Femur (tissue), 1 donor: Measurements from ENCODE around the gene SARS2.
"Not testable (repeated sequence)": the region's sequence is repeated elsewhere in the genome, so short reads cannot be mapped to it uniquely, and the experiment has no call there.

ENCODE experiments used
- DNase-seq: peaks from one replicate; pipeline ENCODE4 v3.0.0-alpha.2; 2017

The SARS2 gene, protein sequence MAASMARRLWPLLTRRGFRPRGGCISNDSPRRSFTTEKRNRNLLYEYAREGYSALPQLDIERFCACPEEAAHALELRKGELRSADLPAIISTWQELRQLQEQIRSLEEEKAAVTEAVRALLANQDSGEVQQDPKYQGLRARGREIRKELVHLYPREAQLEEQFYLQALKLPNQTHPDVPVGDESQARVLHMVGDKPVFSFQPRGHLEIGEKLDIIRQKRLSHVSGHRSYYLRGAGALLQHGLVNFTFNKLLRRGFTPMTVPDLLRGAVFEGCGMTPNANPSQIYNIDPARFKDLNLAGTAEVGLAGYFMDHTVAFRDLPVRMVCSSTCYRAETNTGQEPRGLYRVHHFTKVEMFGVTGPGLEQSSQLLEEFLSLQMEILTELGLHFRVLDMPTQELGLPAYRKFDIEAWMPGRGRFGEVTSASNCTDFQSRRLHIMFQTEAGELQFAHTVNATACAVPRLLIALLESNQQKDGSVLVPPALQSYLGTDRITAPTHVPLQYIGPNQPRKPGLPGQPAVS

DNA sequence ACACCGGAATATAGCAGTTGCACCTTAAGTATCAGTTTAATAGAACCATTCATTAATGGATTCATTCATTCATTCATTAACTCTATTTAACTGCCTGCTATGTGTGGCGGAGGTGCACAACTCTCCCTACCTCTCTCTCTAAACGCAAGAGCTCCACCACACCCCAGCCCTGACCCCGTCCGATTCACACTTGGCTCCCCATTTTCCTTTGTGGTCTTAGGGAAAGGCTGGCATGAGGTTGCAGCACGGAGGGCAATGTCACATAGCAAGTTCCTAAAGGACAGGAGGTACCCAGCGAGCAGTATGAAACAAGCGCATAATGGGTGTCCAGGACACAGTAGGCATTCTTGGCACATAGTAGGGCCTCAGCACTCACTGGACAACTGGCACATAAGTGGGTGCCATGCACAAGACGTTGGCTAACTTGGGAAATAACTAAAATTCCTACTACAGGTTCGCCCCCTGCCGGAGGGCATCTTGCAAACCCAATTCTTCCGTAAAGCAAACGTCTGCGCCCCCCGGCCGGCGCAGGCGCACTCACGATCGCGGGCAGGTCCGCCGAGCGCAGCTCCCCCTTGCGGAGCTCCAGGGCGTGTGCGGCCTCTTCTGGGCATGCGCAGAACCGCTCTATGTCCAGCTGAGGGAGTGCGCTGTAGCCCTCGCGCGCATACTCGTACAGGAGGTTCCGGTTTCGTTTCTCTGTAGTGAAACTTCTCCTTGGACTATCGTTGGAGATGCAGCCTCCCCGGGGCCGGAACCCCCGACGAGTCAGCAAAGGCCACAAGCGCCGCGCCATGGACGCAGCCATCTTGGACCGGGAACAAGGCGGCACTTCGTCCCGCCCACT, at the start of gene SARS2:
TSS of gene SARS2 (minus strand) at position 835 of the 847 bp plus-strand sequence. CDS start at position 808, 27 bp downstream.
- peak; percentile 97 for DNase-seq

DNA sequence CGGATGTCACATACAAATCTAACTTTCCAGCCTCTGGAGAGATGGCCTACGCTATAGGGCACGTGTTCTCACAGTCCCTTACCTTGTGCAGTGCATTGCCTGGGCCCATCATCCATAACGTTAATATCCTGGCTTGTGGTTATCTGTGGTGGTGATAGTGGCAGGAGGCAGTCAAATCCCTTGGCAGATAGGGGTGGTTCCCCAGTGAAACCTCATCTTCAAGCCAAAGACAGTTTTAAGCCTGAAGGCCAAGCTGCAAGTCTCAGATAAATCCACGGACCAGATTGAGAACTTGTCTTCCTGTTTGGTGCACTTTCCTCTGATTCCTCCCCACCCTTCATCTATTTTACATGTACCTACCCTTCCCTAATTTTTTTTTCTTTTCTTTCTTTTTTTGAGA, 49.2 kb upstream of the SARS2 start:
- no peak for DNase-seq

DNA sequence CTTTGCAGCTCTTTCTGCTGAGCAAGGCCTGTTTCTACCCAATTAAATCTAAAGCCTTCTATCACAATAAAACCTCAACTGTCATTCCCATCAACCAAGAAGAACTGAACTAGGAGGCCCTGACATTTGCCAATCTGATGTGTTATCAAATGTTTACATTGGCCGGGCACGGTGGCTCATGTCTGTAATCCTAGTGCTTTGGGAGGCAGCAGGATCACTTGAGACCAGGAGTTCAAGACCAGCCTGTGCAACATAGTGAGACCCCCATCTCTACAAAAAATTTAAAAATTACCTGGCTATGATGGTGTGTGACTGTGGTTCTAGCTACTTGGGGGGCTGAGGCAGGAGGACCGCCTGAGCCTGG, 47.7 kb upstream of the SARS2 start:
- no peak for DNase-seq

DNA sequence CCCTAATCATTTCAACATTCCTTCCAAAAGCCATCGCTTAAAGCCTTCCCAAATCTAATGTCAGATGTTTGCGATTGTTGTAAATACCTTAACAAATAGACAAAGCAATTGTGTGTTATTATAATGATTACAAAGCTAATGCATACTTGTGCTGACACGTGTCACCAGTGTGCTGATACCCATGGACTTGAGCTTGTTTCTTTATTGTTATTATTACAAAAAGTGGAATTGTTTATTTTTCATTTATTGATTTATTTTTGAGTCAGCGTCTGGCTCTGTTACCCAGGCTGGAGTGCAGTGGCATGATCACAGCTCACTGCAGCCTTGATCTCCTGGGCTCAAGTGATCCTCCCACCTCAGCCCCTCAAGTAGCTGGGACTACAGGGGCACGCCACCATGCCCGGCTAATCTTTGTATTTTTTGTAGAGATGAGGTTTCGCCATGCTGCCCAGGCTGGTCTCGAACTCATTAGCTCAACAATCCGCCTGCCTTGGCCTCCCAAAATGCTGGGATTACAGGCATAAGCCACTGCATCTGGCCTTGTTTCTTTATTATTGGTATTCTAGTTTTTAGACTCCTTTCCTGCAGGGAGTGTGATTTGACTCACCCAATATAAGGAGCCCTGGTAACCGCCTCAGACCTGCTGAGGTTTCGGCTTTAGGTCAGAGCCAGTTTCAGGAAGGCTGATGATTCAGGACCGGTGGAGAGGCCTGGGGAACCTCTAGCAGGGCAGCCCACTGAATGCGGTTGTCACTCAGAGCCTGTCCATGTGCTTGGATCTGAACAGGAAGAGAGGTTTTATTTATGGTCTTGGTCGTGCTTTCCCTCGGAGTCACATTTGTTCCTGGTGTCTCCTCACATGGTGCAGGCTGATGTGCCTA, 47.1 kb upstream of the SARS2 start:
- DNase-seq, result no peak

DNA sequence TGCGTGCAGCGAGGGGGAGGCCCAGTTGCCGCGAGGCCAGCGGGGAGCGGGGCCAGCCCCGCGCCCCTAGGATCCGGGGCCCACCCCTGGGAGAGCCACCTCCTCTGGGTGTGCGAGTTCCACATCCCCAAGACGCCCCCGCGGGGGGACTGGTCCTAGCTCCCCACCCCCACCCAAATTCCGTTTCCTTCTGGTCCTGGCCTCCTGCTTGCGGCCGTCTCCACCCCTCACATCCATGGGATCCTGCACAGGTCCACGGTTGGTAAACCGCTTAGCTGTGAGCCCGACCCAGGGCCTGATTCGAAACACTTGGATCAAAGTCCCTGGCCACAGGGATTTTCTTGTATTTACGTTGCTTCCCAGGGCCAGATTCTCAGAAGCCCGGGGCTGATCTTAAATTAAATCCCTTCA, 45.3 kb upstream of the SARS2 start:
- DNase-seq, result no peak

DNA sequence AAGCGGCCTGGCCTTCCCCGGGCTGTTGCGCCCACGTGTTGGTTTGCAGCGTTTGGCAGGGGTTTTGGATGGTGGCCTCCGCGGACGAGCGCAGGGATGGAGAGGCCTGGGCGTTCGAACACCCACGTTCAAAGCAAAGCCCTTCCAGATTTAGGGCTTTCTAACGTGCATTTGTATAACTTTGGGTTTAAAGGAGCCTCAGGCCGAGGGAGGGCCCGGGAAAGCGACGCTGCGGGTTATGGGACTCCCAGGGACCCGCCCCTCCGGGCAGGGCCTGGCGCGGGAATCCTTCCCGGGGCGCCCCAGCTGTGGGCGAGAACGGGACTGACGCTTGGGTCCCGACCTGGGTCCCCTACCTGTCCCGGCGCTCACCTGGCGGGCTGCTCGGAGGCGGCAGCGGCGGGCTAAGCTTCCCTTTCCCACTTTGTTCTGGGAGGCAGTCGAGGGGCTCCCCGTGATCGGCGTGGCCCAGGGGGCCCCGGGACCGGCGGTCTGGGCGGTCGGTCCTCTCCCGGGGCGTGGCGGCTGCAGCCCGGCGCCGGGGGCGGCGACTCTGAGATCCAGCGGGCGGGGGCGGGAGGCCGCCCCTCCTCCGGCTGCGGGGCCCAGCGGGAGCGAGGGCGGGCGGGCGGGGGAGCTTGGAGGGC, 44.8 kb upstream of the SARS2 start, which contains the start of gene FBXO17:
TSS of gene FBXO17 (minus strand) at position 529 of the 647 bp plus-strand sequence. CDS start 25,423 bp downstream, outside the sequence.
- DNase-seq, result peak; percentile 82

DNA sequence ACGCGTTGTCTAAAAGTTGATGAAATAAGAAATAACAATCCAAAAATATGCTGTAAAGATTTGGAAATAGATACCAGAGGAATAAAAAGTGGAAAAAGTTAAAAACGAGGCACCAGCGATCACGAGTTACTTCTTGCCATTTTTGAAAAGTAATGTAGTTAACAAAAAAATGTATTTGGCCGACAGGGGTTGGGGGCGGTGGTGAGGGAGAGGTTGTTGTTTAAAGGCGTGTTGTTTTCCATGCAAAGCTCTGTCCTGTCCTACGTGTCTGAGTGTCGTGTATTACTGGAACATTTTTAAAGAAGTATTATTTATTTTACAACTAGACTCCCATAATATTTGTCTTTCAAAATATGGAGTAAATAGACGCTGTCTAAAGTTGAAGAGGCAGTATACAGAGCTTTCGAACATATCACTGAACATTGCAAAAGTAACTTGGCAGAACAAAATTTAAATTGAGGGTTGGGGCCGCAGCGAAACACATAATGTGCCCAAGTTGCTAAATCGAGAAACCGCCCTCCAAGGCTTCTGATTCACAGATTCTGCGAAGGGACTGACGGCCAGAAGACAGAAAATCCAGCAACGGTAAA, 44.2 kb upstream of the SARS2 start:
- peak; percentile 46 for DNase-seq

DNA sequence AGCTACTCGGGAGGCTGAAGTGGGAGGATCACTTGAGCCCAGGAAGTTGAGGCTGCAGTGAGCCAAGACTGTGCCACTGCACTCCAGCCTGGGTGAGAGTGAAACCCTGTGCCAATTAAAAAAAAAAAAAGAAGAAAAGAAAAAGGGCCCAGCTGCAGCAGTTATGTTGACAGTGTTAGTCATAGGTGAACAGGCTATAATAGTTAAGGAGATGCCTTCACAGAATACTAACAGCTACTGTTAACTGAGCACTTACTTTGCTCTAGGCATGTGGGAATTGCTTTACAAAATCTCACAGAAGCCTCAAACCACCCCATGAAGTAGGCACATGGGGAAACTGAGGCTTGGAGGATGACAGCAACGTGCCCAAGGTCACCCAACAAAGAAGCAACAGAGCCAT, 41.1 kb upstream of the SARS2 start:
- no peak for DNase-seq

DNA sequence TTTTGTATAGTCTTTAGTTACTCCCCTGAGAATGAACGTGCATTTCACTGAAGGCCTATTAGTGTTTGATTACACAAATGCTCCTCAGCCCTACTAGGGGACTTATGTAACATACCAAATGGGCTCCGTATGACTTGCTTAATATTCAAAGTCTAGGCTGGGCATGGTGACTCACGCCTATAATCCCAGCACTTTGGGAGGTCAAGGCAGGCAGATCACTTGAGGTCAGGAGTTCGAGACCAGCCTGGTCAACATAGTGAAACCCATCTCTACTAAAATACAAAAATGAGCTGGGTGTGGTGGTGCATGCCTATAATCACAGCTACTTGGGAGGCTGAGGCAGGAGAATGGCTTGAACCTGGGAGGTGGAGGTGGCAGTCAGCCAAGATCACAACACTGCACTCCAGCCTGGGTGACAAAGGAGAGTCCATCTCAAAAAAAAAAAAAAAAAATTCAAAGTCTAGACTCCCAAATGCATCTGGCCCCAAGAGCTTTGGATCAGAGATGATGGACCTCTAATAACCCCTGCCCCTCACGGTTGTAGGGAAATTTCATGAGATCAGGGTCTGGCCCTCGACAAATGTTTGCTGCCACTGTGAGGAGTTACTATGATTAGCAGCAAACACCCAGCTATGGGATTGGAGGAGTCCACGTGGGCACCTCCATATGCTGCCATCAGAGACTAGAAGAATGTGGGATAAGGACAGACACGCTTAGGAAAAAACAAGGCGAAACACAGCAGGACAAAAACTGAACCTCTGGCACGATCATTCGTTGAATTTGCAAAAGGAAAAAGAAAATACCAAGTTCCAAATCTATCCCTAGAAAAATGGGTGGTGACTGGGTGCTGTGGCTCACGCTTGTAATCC, 40.3 kb upstream of the SARS2 start:
- no peak for DNase-seq

DNA sequence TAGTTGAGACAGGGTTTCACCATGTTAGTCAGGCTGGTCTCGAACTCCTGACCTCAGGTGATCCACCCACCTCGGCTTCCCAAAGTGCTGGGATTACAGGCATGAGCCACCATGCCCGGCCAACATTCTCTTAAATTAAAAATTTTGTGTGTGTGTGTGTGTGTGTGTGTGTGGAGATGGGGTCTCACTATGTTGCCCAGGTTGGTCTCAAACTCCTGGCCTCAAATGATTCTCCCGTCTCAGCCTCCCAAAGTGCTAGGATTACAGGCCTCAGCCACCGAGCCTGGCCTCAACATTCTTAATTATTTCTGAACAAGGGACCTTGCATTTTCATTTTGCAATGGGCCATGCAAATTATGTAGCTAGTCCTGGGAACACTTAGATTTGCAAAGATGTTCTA, 35.6 kb upstream of the SARS2 start:
- DNase-seq, result not testable (repeated sequence)

DNA sequence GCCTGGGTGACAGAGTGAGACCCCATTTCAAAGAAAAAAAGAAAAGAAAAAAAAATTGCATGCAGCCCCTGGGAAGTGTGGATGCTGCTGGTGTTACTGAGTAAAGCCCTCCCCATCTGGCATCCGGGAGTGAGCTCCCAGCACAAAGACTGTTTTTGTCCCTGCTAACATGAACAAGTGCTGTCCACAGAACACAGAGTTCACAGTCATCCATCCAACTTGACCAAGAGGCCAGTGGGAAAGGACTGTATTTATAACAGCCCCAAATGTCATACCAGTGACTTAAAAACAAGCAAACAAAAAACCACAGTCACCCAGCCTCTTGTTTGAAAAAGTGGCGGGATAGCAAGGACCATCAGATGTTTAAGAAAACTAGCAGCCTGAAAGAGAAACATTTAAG, 34.2 kb upstream of the SARS2 start:
- no peak for DNase-seq

DNA sequence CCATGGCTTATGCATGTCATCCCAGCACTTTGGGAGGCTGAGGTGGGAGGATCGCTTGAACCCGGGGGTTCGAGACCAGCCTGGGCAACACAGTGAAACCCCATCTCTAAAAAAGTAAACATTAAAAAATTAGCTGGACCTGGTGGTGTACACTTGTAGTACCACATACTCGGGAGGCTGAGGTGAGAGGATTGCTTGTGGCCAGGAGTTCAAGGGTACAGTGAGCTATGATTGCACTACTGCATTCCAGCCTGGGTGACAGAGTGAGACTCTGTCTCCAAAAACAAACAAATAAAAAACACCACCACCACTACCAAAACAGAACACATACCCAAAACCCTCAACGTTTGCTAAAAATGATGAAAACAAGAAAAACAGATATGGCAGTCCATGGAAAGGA, 29.1 kb upstream of the SARS2 start:
- no peak for DNase-seq

DNA sequence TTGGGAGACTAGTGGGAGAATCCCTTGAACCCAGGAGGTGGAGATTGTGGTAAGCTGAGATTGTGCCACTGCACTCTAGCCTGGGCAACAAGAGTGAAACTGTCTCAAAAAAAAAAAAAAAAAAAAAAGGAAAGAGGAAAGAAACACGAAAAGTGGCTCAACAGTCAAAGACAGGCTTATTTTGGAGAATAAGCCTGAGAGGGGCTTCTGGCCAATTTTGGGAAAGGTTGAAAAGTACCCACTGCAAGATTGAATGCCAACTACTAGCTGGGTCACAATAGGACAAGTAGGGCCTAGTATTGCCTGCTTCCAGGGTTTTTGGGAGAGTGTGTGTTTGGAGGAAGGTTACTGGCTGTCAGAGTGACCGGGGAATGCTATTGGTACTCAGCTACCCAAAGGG, 27.7 kb upstream of the SARS2 start:
- DNase-seq, result no peak

DNA sequence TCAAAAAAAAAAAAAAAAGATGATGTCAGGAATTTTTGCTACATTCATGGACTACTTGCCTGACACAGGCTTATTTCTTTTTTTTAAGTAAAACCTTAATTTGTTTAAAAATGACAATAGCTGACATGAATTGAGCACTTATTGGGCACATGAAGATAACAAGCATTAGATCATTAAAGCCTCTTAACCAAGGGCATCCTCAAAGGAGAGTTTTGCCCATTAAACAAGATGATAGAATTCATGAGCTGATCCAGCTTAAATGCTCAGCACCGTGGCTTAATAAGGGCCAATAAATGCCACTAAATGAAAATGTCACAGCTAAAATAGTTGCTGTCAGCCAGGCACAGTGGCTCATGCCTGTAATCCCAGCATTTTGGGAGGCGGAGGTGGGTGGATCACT, 25.7 kb upstream of the SARS2 start:
- no peak for DNase-seq

DNA sequence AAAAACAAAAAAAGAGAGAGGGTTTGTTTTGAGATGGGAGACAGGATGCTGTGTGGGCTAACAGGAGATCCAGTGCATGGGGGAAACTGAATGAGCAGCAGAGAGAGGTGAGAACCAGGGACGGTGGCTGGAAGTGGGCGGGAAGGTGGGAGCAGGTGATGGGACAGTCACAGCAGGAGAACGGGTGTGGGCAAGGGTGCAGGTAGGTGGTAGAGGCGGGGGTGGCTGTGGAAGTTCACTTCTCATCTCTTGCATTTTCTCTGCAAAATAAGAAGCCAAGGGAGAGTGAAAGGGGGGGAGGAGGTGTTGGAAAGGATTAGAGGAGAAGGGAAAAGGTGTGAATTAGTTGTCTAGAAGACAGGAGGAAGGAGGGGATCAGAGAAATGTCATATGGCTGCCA, 23.1 kb upstream of the SARS2 start:
- DNase-seq, result no peak

DNA sequence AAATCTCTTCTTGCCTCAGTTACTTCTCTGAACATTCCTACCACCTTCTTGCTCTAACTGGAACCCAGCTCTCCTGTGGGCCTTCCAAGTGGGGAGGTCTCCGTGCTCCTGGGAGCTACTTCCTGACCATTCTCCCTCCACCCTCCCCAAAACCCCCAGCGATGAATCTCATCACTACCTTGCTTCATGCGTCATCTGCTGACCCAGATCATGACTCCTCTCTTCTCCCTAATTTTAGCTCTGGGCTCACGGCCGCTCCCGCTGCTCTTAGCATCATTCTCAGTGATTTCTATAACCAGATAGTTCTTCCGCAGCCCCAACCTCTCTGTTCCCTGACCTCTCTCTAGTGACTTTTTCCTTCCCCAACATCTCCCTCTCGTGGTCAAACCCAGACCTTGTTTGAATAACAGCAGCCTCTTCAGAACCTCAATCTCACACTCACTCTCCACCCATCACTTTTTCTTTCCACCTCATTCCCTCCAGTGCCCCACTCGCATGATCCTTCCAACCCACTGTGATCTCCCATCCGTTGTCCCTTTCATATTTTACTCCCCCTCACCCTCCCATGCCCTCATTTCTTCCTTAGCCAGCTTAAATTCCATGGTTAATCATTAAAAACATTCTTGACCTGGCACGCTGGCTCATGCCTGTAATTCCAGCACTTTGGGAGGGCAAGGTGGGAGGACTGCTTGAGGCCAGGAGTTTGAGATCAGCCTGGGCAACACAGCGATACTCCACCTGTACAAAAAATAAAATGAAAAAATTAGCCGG, 22.0 kb upstream of the SARS2 start:
- DNase-seq, result no peak

DNA sequence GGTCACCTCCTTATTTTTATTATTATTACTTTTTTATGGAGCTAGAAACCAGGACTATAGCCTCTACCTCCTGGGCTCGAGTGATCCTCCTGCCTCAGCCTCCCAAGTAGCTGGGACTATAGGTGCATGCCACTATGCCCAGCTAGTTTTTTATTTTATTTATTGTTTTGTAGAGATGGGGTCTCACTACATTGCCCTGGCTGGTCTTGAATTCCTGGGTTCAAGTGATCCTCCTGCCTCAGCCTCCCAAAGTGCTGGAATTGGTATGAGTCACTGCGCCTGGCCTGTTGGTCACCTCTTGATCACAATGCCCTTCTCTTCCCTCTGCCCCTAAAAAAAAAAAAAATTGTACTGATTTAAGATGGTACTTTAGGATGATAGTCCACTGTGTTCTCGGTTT, 20.6 kb upstream of the SARS2 start:
- DNase-seq, result no peak

DNA sequence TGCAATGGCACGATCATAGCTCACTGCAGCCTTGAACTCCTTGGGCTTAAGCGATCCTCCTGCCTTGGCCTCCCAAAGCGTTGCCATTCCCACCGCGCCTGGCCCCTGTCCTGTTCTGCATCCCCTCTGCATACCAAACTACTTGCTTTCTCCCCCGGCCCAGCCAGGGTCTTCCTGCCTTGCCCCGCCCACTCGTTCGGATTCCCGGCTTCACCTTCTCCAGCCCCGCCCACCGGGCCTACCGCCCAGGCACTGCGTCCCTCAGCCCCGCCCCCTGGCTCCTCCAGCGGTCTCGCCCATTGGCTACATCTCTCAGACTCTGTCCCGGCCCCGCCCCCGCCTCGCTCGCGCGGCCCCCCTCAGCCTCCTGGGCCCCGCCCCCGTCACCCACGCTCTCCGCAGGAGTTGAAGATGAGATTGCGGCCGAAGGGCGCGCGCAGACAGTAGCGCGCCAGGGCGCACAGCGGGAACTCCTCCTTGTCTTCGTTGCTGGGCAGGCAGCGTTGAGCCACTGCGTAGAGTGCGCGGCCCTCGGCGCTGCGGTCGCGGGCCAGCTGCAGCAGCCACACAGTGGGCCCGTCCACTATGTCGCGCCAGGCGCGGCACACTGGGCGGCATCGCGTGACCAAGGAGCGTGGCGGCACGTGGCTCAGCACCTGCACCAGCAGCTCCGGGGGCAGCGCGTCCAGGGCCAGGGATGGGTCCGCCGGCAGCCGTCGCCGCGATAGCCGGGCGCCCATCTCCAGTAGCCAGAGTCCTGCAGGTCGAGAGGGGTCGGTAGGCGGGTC, 19.2 kb upstream of the SARS2 start:
- peak; percentile 93 for DNase-seq
